ENCODE data around the gene TCF15. TPM values are rescaled to one million over a fixed set of nuclear protein-coding genes. Genes with fewer than 3 reads are reported as not detected.

TCF15 gene
- total and polyA plus RNA-seq, 2 of the 13 experiments (the other 11 are each of a cell fraction or from before 2014, with no cell fraction given): not detected

GRCh38 chr20:645318-646106, 35.4 kb upstream of the TCF15 start (continued):
- TF ChIP-seq SYNCRIP (IDR thresholded peaks at IDR 0.05; ENCODE audit: insufficient read depth, low read depth, low read length) (no peak), ZNF256 (CRISPR knock-in tag; conservative IDR thresholded peaks at IDR 0.05) (0 out of 2 replicates have a peak, but pooled peaks have one; percentile 70), ZNF652 (CRISPR knock-in tag; IDR thresholded peaks at IDR 0.05; ENCODE audit: borderline replicate concordance, low read depth) (peak; percentile 96), SAFB2 (CRISPR knock-in tag; IDR thresholded peaks at IDR 0.05; ENCODE audit: borderline replicate concordance, low read depth) (no peak), ARNT (IDR thresholded peaks at IDR 0.05) (no peak), STAT6 (CRISPR knock-in tag; IDR thresholded peaks at IDR 0.05; ENCODE audit: borderline replicate concordance) (peak; percentile 92), SIX1 (CRISPR knock-in tag; IDR thresholded peaks at IDR 0.05; ENCODE audit: borderline replicate concordance) (peak; percentile 44; the same call in 1 of the 2 replicates), ZBTB8A (CRISPR knock-in tag; IDR thresholded peaks at IDR 0.05; ENCODE audit: borderline replicate concordance, low read depth) (no peak), ZNF282 (IDR thresholded peaks at IDR 0.05; ENCODE audit: partially characterized antibody) (no peak), HDAC2 (CRISPR knock-in tag; IDR thresholded peaks at IDR 0.05) (peak; percentile 87), IRF2 (CRISPR knock-in tag; IDR thresholded peaks at IDR 0.05) (peak; percentile 85), THAP11 (CRISPR knock-in tag; IDR thresholded peaks at IDR 0.05) (no peak; the same call in 1 of the 2 replicates), ZNF766 (CRISPR knock-in tag; IDR thresholded peaks at IDR 0.05; ENCODE audit: borderline replicate concordance) (peak; percentile 47; the same call in 1 of the 2 replicates), CREB3 (CRISPR knock-in tag; IDR thresholded peaks at IDR 0.05) (no peak), KDM1A (CRISPR knock-in tag; IDR thresholded peaks at IDR 0.05) (no peak; the same call in 1 of the 2 replicates), ZGPAT (CRISPR knock-in tag; IDR thresholded peaks at IDR 0.05) (peak; percentile 76), PRMT3 (CRISPR knock-in tag; IDR thresholded peaks at IDR 0.05; ENCODE audit: borderline replicate concordance, low read depth) (no peak), ZNF782 (CRISPR knock-in tag; IDR thresholded peaks at IDR 0.05; ENCODE audit: borderline replicate concordance) (0 out of 2 replicates have a peak, but pooled peaks have one; percentile 51), ZNF740 (CRISPR knock-in tag; IDR thresholded peaks at IDR 0.05) (peak; percentile 72), HMGXB4 (CRISPR knock-in tag; IDR thresholded peaks at IDR 0.05; ENCODE audit: borderline replicate concordance in 1 of 2, low read depth in 1 of 2) (peak; percentile 96 to 97), ISX (CRISPR knock-in tag; conservative IDR thresholded peaks at IDR 0.05) (no peak), PITX1 (CRISPR knock-in tag; IDR thresholded peaks at IDR 0.05) (no peak; the same call in none of the 2 replicates)

Data from HepG2 (cell line).